Peyer's patch (tissue), 4 donors: ENCODE measurements around the gene ACOX1.

Experiments
- CTCF ChIP-seq, 6 experiments: fragments of 450-650 bp in 4 of 6; fragments of 200-600 bp in 2 of 6; sonication (generic) in 1 of 6; IDR thresholded peaks; one replicate each; pipeline ENCODE4 v1.5.1; 2017 to 2019; ENCODE audit warnings: antibody characterized with exemption in 6 of 6, mild to moderate bottlenecking in 3 of 6, moderate library complexity in 1 of 6
- POLR2A ChIP-seq, 2 donors: fragments of 450-650 bp; IDR thresholded peaks; one replicate each; pipeline ENCODE4 v1.5.1; 2017; ENCODE audit warnings: antibody characterized with exemption in 2 of 2, mild to moderate bottlenecking in 2 of 2, moderate library complexity in 2 of 2

GRCh38 chr17:76014925-76015261 is 35.9 kb upstream of the ACOX1 start:
- TF ChIP-seq CTCF (IDR thresholded peaks at IDR 0.05) (no peak), POLR2A (IDR thresholded peaks at IDR 0.05) (no peak)
